ENCODE measurements around the gene DSTYK. TPM values are rescaled to one million over a fixed set of nuclear protein-coding genes. Genes with fewer than 3 reads are reported as not detected.

Gene DSTYK
- total and polyA plus RNA-seq, 3 experiments from 2014 or later, result 8.6 to 13.4 (median 12.9) TPM

GRCh38 chr1:205225901-205226765 is 14.6 kb upstream of the DSTYK start:
- Histone ChIP-seq H3K4me1 (ENCODE audit: insufficient read depth, low read length) (peaks cover 17% of the 10 kb centered on the region), H3K27me3 (ENCODE audit: insufficient read depth, low read length, poor library complexity, severe bottlenecking) (no peaks in the 10 kb centered on the region), H3K9me3 (ENCODE audit: low read length) (no peaks in the 10 kb centered on the region), H3K27ac (ENCODE audit: low read depth, low read length) (no peak overlapping the region), H3K4me3 (ENCODE audit: low read length) (no peak overlapping the region), H3K36me3 (ENCODE audit: insufficient read depth, low read length) (no peaks in the 10 kb centered on the region)
- peak overlapping the region in 6 of 7 donors; percentile 3 to 89 (median 26) for H3K4me3 Mint-ChIP-seq
- CTCF ChIA-PET, result interaction anchor here (1.8 kb wide), 1 partner anchor 30 kb away, joined by 7 read pairs; no protein-coding TSS in a partner anchor
- no peak for DNase-seq
- POLR2A ChIA-PET, result no interaction called here
- peak overlapping the region in 1 of 8 donors; percentile 69 for H3K27ac Mint-ChIP-seq
- no peaks in the 10 kb centered on the region for H3K9me3 Mint-ChIP-seq
- H3K36me3 Mint-ChIP-seq, result peaks cover 0 to 6% (median 0%) of the 10 kb centered on the region in 3 donors
- peaks cover 10 to 20% of the 10 kb centered on the region in 2 donors for H3K27me3 Mint-ChIP-seq
- peaks cover 21 to 29% (median 27%) of the 10 kb centered on the region in 3 donors for H3K4me1 Mint-ChIP-seq

- CTCF ChIA-PET, result no interaction called here
- H3K27me3 Mint-ChIP-seq, result peaks cover 11 to 25% of the 10 kb centered on the region in 2 donors
- H3K4me1 ChIP-seq (ENCODE audit: insufficient read depth, low read length), result peaks cover 9% of the 10 kb centered on the region
- no peaks in the 10 kb centered on the region for H3K27me3 ChIP-seq (ENCODE audit: insufficient read depth, low read length, poor library complexity, severe bottlenecking)
- POLR2A ChIA-PET, result no interaction called here
- H3K9me3 ChIP-seq (ENCODE audit: low read length), result no peaks in the 10 kb centered on the region
- no peak overlapping the region for H3K27ac Mint-ChIP-seq
- no peak overlapping the region for H3K27ac ChIP-seq (ENCODE audit: low read depth, low read length)
- no peak overlapping the region for H3K4me3 Mint-ChIP-seq
- peaks cover 0 to 6% (median 0%) of the 10 kb centered on the region in 3 donors for H3K36me3 Mint-ChIP-seq
- no peaks in the 10 kb centered on the region for H3K36me3 ChIP-seq (ENCODE audit: insufficient read depth, low read length)
- no peak for DNase-seq
- no peaks in the 10 kb centered on the region for H3K9me3 Mint-ChIP-seq
- no peak overlapping the region for H3K4me3 ChIP-seq (ENCODE audit: low read length)
- peaks cover 16 to 21% (median 21%) of the 10 kb centered on the region in 3 donors for H3K4me1 Mint-ChIP-seq
Observed at GRCh38 chr1:205224736-205225135, 13.2 kb upstream of the DSTYK start.

GRCh38 chr1:205220421-205220820 is 8.9 kb upstream of the DSTYK start:
- Histone ChIP-seq H3K4me1 (ENCODE audit: insufficient read depth, low read length) (no peaks in the 10 kb centered on the region), H3K36me3 (ENCODE audit: insufficient read depth, low read length) (no peaks in the 10 kb centered on the region), H3K4me3 (ENCODE audit: low read length) (no peak overlapping the region), H3K9me3 (ENCODE audit: low read length) (no peaks in the 10 kb centered on the region), H3K27me3 (ENCODE audit: insufficient read depth, low read length, poor library complexity, severe bottlenecking) (no peaks in the 10 kb centered on the region), H3K27ac (ENCODE audit: low read depth, low read length) (no peak overlapping the region)
- H3K9me3 Mint-ChIP-seq, result no peaks in the 10 kb centered on the region
- no peak overlapping the region for H3K27ac Mint-ChIP-seq
- peaks cover 0 to 2% (median 2%) of the 10 kb centered on the region in 3 donors for H3K4me1 Mint-ChIP-seq
- ChIA-PET CTCF (interaction anchor here (1.1 to 1.6 kb wide), 3 partner anchors 10 to 52 kb away, joined by 3 read pairs; no protein-coding TSS in a partner anchor), POLR2A (no interaction called here)
- DNase-seq, result no peak
- no peaks in the 10 kb centered on the region for H3K36me3 Mint-ChIP-seq
- peaks cover 11 to 35% of the 10 kb centered on the region in 2 donors for H3K27me3 Mint-ChIP-seq
- H3K4me3 Mint-ChIP-seq, result no peak overlapping the region

- peaks cover 5% of the 10 kb centered on the region for H3K4me1 ChIP-seq (ENCODE audit: insufficient read depth, low read length)
- Mint-ChIP-seq H3K27me3 (peaks cover 6 to 35% of the 10 kb centered on the region in 2 donors), H3K36me3 (no peaks in the 10 kb centered on the region), H3K4me1 (peaks cover 3 to 15% (median 10%) of the 10 kb centered on the region in 3 donors), H3K9me3 (no peaks in the 10 kb centered on the region), H3K4me3 (no peak overlapping the region), H3K27ac (no peak overlapping the region)
- no peak overlapping the region for H3K4me3 ChIP-seq (ENCODE audit: low read length)
- ChIA-PET CTCF (interaction anchor here (0.7 to 2.2 kb wide), 2 partner anchors 11 to 76 kb away, joined by 3 to 6 read pairs; partner anchors contain the start of gene TMCC2), POLR2A (no interaction called here)
- H3K36me3 ChIP-seq (ENCODE audit: insufficient read depth, low read length), result no peaks in the 10 kb centered on the region
- no peak for DNase-seq
- H3K9me3 ChIP-seq (ENCODE audit: low read length), result no peaks in the 10 kb centered on the region
- no peaks in the 10 kb centered on the region for H3K27me3 ChIP-seq (ENCODE audit: insufficient read depth, low read length, poor library complexity, severe bottlenecking)
- H3K27ac ChIP-seq (ENCODE audit: low read depth, low read length), result no peak overlapping the region
Observed at GRCh38 chr1:205217418-205217817, 5.9 kb upstream of the DSTYK start.

- H3K4me3 ChIP-seq (ENCODE audit: low read length), result no peak overlapping the region
Observed at GRCh38 chr1:205216588-205216987, 5.1 kb upstream of the DSTYK start.

GRCh38 chr1:205214756-205215155 is 3.3 kb upstream of the DSTYK start:
- no peaks in the 10 kb centered on the region for H3K9me3 Mint-ChIP-seq
- peaks cover 4 to 19% of the 10 kb centered on the region in 2 donors for H3K27me3 Mint-ChIP-seq
- POLR2A ChIA-PET, result no interaction called here
- peaks cover 20 to 39% (median 31%) of the 10 kb centered on the region in 3 donors for H3K4me1 Mint-ChIP-seq
- Histone ChIP-seq H3K4me3 (ENCODE audit: low read length) (no peak overlapping the region), H3K4me1 (ENCODE audit: insufficient read depth, low read length) (peaks cover 19% of the 10 kb centered on the region), H3K9me3 (ENCODE audit: low read length) (no peaks in the 10 kb centered on the region), H3K27ac (ENCODE audit: low read depth, low read length) (no peak overlapping the region), H3K27me3 (ENCODE audit: insufficient read depth, low read length, poor library complexity, severe bottlenecking) (no peaks in the 10 kb centered on the region), H3K36me3 (ENCODE audit: insufficient read depth, low read length) (no peaks in the 10 kb centered on the region)
- H3K4me3 Mint-ChIP-seq, result no peak overlapping the region
- CTCF ChIA-PET, result interaction anchor here (1.7 kb wide), 1 partner anchor 13 kb away, joined by 6 read pairs; the partner anchor contains the start of gene TMCC2
- H3K27ac Mint-ChIP-seq, result no peak overlapping the region
- H3K36me3 Mint-ChIP-seq, result peaks cover 0 to 12% (median 0%) of the 10 kb centered on the region in 3 donors
- DNase-seq, result no peak

More at GRCh38 chr1:205216588-205216987, 5.1 kb upstream of the DSTYK start:
- peaks cover 6 to 27% of the 10 kb centered on the region in 2 donors for H3K27me3 Mint-ChIP-seq
- DNase-seq, result no peak
- H3K27ac Mint-ChIP-seq, result no peak overlapping the region
- H3K4me3 Mint-ChIP-seq, result no peak overlapping the region
- CTCF ChIA-PET, result interaction anchor here (2.2 kb wide), 1 partner anchor 11 kb away, joined by 6 read pairs; the partner anchor contains the start of gene TMCC2
- peaks cover 11 to 23% (median 19%) of the 10 kb centered on the region in 3 donors for H3K4me1 Mint-ChIP-seq
- no peaks in the 10 kb centered on the region for H3K27me3 ChIP-seq (ENCODE audit: insufficient read depth, low read length, poor library complexity, severe bottlenecking)
- POLR2A ChIA-PET, result no interaction called here
- H3K9me3 ChIP-seq (ENCODE audit: low read length), result no peaks in the 10 kb centered on the region
- peaks cover 0 to under 1% (median 0%) of the 10 kb centered on the region in 3 donors for H3K36me3 Mint-ChIP-seq
- no peaks in the 10 kb centered on the region for H3K9me3 Mint-ChIP-seq
- no peak overlapping the region for H3K27ac ChIP-seq (ENCODE audit: low read depth, low read length)
- peaks cover 13% of the 10 kb centered on the region for H3K4me1 ChIP-seq (ENCODE audit: insufficient read depth, low read length)
- H3K36me3 ChIP-seq (ENCODE audit: insufficient read depth, low read length), result no peaks in the 10 kb centered on the region

GRCh38 chr1:205211839-205212536 is 486 bp upstream of the DSTYK start:
- no peaks in the 10 kb centered on the region for H3K9me3 Mint-ChIP-seq
- H3K4me1 Mint-ChIP-seq, result peaks cover 27 to 55% (median 43%) of the 10 kb centered on the region in 3 donors
- Histone ChIP-seq H3K27ac (ENCODE audit: low read depth, low read length) (peak overlapping the region; percentile 84), H3K9me3 (ENCODE audit: low read length) (no peaks in the 10 kb centered on the region), H3K4me3 (ENCODE audit: low read length) (peak overlapping the region; percentile 68), H3K36me3 (ENCODE audit: insufficient read depth, low read length) (no peaks in the 10 kb centered on the region), H3K27me3 (ENCODE audit: insufficient read depth, low read length, poor library complexity, severe bottlenecking) (no peaks in the 10 kb centered on the region), H3K4me1 (ENCODE audit: insufficient read depth, low read length) (peaks cover 19% of the 10 kb centered on the region)
- H3K27me3 Mint-ChIP-seq, result peaks cover 0 to 2% of the 10 kb centered on the region in 2 donors
- H3K36me3 Mint-ChIP-seq, result peaks cover 0 to 12% (median 0%) of the 10 kb centered on the region in 3 donors
- CTCF ChIA-PET, result interaction anchor here (0.5 to 1.4 kb wide), 3 partner anchors 42 to 420 kb away, joined by 3 to 4 read pairs (median 3); no protein-coding TSS in a partner anchor
- no peak for DNase-seq
- H3K27ac Mint-ChIP-seq, result peak overlapping the region; percentile 87 to 100 (median 94)
- POLR2A ChIA-PET, result interaction anchor here (1.1 to 3.0 kb wide), 2 partner anchors 17 to 73 kb away, joined by 3 to 24 read pairs; partner anchors contain the start of gene TMCC2
- peak overlapping the region; percentile 89 to 100 (median 93) for H3K4me3 Mint-ChIP-seq

Measured in CD8-positive, alpha-beta memory T cell (primary cell).